Measurements from ENCODE around the gene TMEM201. TPM values are rescaled to one million over a fixed set of nuclear protein-coding genes. Genes with fewer than 3 reads are reported as not detected.

Gene TMEM201
- total and polyA plus RNA-seq, 2 of the 13 experiments (the other 11 are each of a cell fraction or from before 2014, with no cell fraction given), result 1.5 to 8.2 TPM

- intact Hi-C loops (cut with micrococcal nuclease; ENCODE audit: unreplicated experiment), result no loop called here
- no peak overlapping the region for H3K4me2 ChIP-seq (ENCODE audit: low read depth, low read length)
- H3K4me1 ChIP-seq (ENCODE audit: insufficient read depth, low read length), result peaks cover 56% of the 10 kb centered on the region
- POLR2A ChIA-PET, result interaction anchor here (1.4 kb wide), 1 partner anchor 126 kb away, joined by 4 read pairs; no protein-coding TSS in a partner anchor
- H3K4me3 ChIP-seq (replicated peaks in 1 of 3; ENCODE audit: insufficient read depth in 1 of 3, low read depth in 2 of 3, low read length in 3 of 3), result no peak overlapping the region; a peak in 1 of 6 replicates
- WGBS (ENCODE audit: low lambda C conversion rate), result 94% methylated on average over 13 of the region's 19 CpGs
- peaks cover 59% of the 10 kb centered on the region for H3K79me2 ChIP-seq (ENCODE audit: insufficient read depth, low read length)
- H3K9ac ChIP-seq (ENCODE audit: insufficient read depth, low read depth, low read length), result no peak overlapping the region
- no peak overlapping the region for H2AFZ ChIP-seq (ENCODE audit: low read length)
- CTCF ChIA-PET (ENCODE audit: low intra/inter-chr PET ratio, low total read pairs), result no interaction called here
- FAIRE-seq, result no peak
- DNase-seq (ENCODE audit: low spot score), result no peak
- BruUV-seq (replicated peaks), result no TSS peak
- H4K20me1 ChIP-seq (ENCODE audit: insufficient read depth, low read length), result peaks cover 27% of the 10 kb centered on the region
- TF ChIP-seq GPN1 (CRISPR knock-in tag; IDR thresholded peaks at IDR 0.05; ENCODE audit: borderline replicate concordance), result no peak
- no peak for TF ChIP-seq HOXD1 (CRISPR knock-in tag; IDR thresholded peaks at IDR 0.05)
- no peak for TF ChIP-seq ZBTB26 (CRISPR knock-in tag; IDR thresholded peaks at IDR 0.05; ENCODE audit: borderline replicate concordance)
- peak; percentile 23; the same call in 1 of the 2 replicates for TF ChIP-seq ZFP91 (CRISPR knock-in tag; IDR thresholded peaks at IDR 0.05; ENCODE audit: borderline replicate concordance)
- TF ChIP-seq ERF (CRISPR knock-in tag; IDR thresholded peaks at IDR 0.05), result no peak
- TF ChIP-seq ZNF577 (CRISPR knock-in tag; IDR thresholded peaks at IDR 0.05; ENCODE audit: borderline replicate concordance, low read depth), result no peak
- TF ChIP-seq ZNF782 (CRISPR knock-in tag; IDR thresholded peaks at IDR 0.05; ENCODE audit: borderline replicate concordance), result no peak
- TF ChIP-seq ZNF383 (CRISPR knock-in tag; IDR thresholded peaks at IDR 0.05; ENCODE audit: borderline replicate concordance), result no peak
- no peak for TF ChIP-seq SAFB2 (CRISPR knock-in tag; IDR thresholded peaks at IDR 0.05; ENCODE audit: borderline replicate concordance, low read depth)
- no peak for TF ChIP-seq ETV5 (CRISPR knock-in tag; IDR thresholded peaks at IDR 0.05; ENCODE audit: borderline replicate concordance)
- no peak for TF ChIP-seq CEBPG (CRISPR knock-in tag; IDR thresholded peaks at IDR 0.05)
- no peak for TF ChIP-seq ZNF367 (CRISPR knock-in tag; IDR thresholded peaks at IDR 0.05; ENCODE audit: borderline replicate concordance)
- TF ChIP-seq ZSCAN22 (CRISPR knock-in tag; IDR thresholded peaks at IDR 0.05), result no peak
- no peak for TF ChIP-seq ISL2 (CRISPR knock-in tag; IDR thresholded peaks at IDR 0.05)
- TF ChIP-seq ZNF629 (CRISPR knock-in tag; conservative IDR thresholded peaks at IDR 0.05), result peak; percentile 53; the same call in 1 of the 2 replicates
- TF ChIP-seq HDAC6 (IDR thresholded peaks at IDR 0.05; ENCODE audit: low read depth, low read length), result no peak
- ATAC-seq, result no peak
- in situ Hi-C loops (cut with HindIII; ENCODE audit: extremely low pct_ligation_motif_present, low pct_unique_long_range_greater_than_20kb), result no loop called here
- no peak overlapping the region for H3K27ac ChIP-seq (ENCODE audit: extremely low read length, insufficient read depth, low read length)
- H3K9me3 ChIP-seq (ENCODE audit: low read length), result no peaks in the 10 kb centered on the region
- no peaks in the 10 kb centered on the region for H3K27me3 ChIP-seq (ENCODE audit: control insufficient read depth in 1 of 2, insufficient read depth in 2 of 2, low read length in 2 of 2)
- H3K36me3 ChIP-seq (replicated peaks in 1 of 2; ENCODE audit: control insufficient read depth in 1 of 2, insufficient read depth in 2 of 2, low read length in 2 of 2), result peaks cover 1 to 6% of the 10 kb centered on the region in 2 experiments; a peak in 2 of 5 replicates
Observed at GRCh38 chr1:9590945-9591668, 2.4 kb downstream of the TMEM201 start.
